GM23248 (cell line): Measurements from ENCODE around the gene MMP23B.

Experiments used
- EZH2 ChIP-seq: fragments of 200-600 bp; sonication (generic); IDR thresholded peaks from 2 replicates; pipeline ENCODE4 v1.6.1; 2018; ENCODE audit warnings: antibody characterized with exemption, mild to moderate bottlenecking; ENCODE audit not compliant: insufficient read depth, poor library complexity, severe bottlenecking
- EZH2phosphoT487 ChIP-seq: fragments of 200-600 bp; sonication (generic); IDR thresholded peaks from 2 replicates; pipeline ENCODE4 v1.6.1; 2018; ENCODE audit warnings: antibody characterized with exemption, moderate library complexity, mild to moderate bottlenecking, low read depth; ENCODE audit not compliant: insufficient read depth

DNA sequence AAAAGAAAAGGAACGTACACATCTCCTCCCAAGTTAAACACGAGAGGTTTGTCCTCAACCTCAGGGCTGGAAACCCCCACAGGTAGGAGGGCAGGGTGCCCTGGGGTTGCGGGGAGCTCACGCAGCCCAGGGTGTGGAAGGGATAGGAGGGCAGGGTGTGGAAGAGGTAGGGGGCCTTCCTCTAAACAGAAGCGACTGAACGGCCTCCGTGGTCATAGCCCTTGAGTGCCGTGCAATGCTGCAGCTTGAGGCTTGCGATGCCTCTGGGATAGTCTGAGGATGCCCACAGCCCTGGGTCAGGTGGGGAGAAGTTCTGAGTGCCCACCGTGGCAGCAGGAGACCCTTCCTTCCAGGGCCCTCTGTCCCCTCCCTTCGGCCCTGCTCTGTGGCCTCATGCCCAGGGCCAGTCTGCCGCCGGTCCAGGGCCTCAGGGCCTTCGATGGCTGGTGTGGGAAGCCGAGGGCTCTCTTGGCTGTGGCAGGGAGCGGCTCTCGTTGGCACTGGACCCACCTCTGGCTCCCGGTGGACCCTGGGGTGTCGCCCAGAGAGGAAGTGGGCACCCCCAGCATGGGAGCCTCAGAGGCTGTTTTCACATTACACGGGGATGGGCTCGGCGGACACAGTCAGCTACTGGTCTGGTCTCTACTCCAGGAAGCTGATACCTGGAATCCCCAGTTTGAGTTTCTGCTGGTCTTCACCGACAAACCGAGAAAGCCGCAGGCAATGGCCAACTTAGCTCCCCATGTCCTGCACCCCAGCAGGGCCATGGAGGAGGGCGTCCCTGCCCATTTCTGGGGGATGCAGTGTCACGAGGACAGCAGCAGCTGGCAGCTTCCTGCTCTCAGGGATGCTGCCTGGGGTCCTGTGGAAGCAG lies 33.2 kb downstream of the MMP23B start:
- TF ChIP-seq EZH2 (no peak), EZH2phosphoT487 (no peak)
